Tibial nerve (tissue), 4 donors: ENCODE results near the gene ST8SIA1. TPM values are rescaled to one million over a fixed set of nuclear protein-coding genes. Genes with fewer than 3 reads are reported as not detected.
"Not testable (repeated sequence)": the region's sequence is repeated elsewhere in the genome, so short reads cannot be mapped to it uniquely, and the experiment has no call there.

Source experiments
- DNase-seq, 2 donors: peaks; one replicate each; pipeline ENCODE4 v3.0.0-alpha.2; 2019; ENCODE audit warnings: low spot score in 2 of 2
- H3K27ac ChIP-seq, 4 donors: fragments of 200-600 bp; sonication (generic) in 3 of 4; one replicate each; pipeline ENCODE4 v1.5.1; 2017 to 2019; ENCODE audit warnings: mild to moderate bottlenecking in 1 of 4
- H3K27me3 ChIP-seq, 2 donors: fragments of 200-600 bp; sonication (generic) in 1 of 2; one replicate each; pipeline versions ENCODE4 v1.5.1 to v1.6.0; 2017 to 2019
- H3K36me3 ChIP-seq, 3 donors: fragments of 200-600 bp; sonication (generic); one replicate each; pipeline ENCODE4 v1.5.1; 2018 to 2019
- H3K4me1 ChIP-seq, 4 donors: fragments of 200-600 bp; sonication (generic) in 3 of 4; one replicate each; pipeline ENCODE4 v1.5.1; 2017 to 2019
- H3K4me3 ChIP-seq, 4 donors: fragments of 200-600 bp; sonication (generic) in 3 of 4; one replicate each; pipeline ENCODE4 v1.5.1; 2017 to 2019; ENCODE audit warnings: mild to moderate bottlenecking in 1 of 4, moderate library complexity in 1 of 4
- H3K9me3 ChIP-seq, 4 donors: fragments of 200-600 bp; sonication (generic) in 3 of 4; one replicate each; pipeline ENCODE4 v1.5.1; 2017 to 2019
- EP300 ChIP-seq, 2 donors: sonication (generic); formaldehyde crosslinking; IDR thresholded peaks; one replicate each; pipeline ENCODE4 v1.6.1; 2017; ENCODE audit warnings: antibody characterized with exemption in 2 of 2, mild to moderate bottlenecking in 1 of 2
- POLR2A ChIP-seq, 2 donors: fragments of 450-650 bp; IDR thresholded peaks; one replicate each; pipeline ENCODE4 v1.6.1; 2017; ENCODE audit warnings: antibody characterized with exemption in 2 of 2, mild to moderate bottlenecking in 2 of 2, moderate library complexity in 2 of 2
- WGBS, 2 donors: methylation state at CpG; one replicate each; pipeline ENCODE4 v1.1.5; 2018; 5-methylcytosine and 5-hydroxymethylcytosine counted together
- total RNA-seq, 4 donors: library from RNA; depleted of rRNA; stranded (reverse); fragments of >200 nt; gene quantifications; one replicate each; pipeline ENCODE4 v1.1.0, GENCODE V29; 2016
- TF ChIP-seq, protein P1 (sequence below), 5 experiments: fragments of 200-600 bp in 3 of 5; fragments of 450-650 bp in 2 of 5; sonication (generic) in 3 of 5; IDR thresholded peaks; one replicate each; pipeline ENCODE4 v1.5.1; 2016 to 2019; ENCODE audit warnings: antibody characterized with exemption in 5 of 5, mild to moderate bottlenecking in 3 of 5, moderate library complexity in 2 of 5

Gene ST8SIA1
- total RNA-seq, 4 donors from 2014 or later, result 0.63 to 5.1 (median 2.0) TPM

DNA sequence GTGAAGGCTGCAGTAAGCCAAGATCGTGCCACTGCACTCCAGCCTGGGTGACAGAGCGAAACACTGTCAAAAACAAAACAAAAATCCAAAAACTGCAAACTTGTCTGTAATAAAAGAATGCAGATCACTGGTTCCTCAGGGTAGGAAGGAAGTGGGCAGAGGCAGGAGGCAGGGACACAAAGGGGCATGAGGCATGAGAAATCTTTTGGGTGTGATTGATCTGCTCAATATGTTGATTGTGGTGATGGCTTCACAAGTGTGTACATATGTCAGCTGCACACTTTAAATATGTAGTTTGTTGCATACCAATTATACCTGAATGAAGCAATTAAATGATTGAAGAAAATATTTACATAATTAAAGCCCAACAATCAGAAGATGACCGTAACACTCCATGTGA lies 170.9 kb downstream of the ST8SIA1 start:
- no peak for TF ChIP-seq EP300 (IDR thresholded peaks at IDR 0.05)
- no peak for TF ChIP-seq POLR2A (IDR thresholded peaks at IDR 0.05)
- TF ChIP-seq, protein P1, sequence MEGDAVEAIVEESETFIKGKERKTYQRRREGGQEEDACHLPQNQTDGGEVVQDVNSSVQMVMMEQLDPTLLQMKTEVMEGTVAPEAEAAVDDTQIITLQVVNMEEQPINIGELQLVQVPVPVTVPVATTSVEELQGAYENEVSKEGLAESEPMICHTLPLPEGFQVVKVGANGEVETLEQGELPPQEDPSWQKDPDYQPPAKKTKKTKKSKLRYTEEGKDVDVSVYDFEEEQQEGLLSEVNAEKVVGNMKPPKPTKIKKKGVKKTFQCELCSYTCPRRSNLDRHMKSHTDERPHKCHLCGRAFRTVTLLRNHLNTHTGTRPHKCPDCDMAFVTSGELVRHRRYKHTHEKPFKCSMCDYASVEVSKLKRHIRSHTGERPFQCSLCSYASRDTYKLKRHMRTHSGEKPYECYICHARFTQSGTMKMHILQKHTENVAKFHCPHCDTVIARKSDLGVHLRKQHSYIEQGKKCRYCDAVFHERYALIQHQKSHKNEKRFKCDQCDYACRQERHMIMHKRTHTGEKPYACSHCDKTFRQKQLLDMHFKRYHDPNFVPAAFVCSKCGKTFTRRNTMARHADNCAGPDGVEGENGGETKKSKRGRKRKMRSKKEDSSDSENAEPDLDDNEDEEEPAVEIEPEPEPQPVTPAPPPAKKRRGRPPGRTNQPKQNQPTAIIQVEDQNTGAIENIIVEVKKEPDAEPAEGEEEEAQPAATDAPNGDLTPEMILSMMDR (IDR thresholded peaks at IDR 0.05), result no peak

DNA sequence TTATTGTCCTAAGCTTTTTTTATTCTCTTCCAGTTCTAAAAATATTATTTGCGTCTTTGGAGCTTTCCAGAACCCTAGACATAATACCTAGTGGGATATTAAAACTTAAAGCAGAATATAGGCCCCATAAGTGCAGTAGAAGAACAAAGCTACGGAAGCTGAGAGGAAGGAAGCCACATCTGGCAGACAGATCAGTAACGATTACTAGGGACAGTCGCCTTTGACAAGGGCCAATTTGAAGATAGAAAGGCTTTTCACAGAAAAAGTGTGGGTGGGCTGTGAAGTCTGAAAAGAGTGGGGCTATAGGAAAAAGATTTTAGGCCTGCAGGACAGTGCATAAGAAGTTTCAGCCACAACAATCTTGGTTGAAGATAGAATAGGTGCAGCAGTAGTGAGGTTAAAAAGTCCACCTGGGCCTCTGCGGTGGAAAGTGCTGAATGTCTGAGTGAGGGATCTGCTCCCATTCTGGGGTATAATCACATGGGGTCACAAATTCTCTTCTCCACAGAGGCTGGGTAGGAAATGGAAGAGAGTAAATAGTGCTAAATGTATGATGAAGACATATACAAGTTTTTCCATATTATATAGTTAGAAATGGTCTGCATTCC lies 174.0 kb downstream of the ST8SIA1 start:
- Histone ChIP-seq H3K9me3 (no peaks in the 10 kb centered on the region), H3K4me1 (no peaks in the 10 kb centered on the region), H3K36me3 (no peaks in the 10 kb centered on the region), H3K4me3 (no peak overlapping the region), H3K27me3 (no peaks in the 10 kb centered on the region), H3K27ac (no peak overlapping the region)
- WGBS, 2 donors, result 26 to 28% methylated on average over 5 of the region's 5 CpGs
- DNase-seq, result no peak
- TF ChIP-seq EP300 (IDR thresholded peaks at IDR 0.05) (no peak), POLR2A (IDR thresholded peaks at IDR 0.05) (no peak)
- TF ChIP-seq, protein P1 (IDR thresholded peaks at IDR 0.05), result no peak

More for the DNA sequence above, 170.9 kb downstream of the ST8SIA1 start:
- no peak for DNase-seq
- no peak overlapping the region for H3K4me3 ChIP-seq
- 92% methylated on average over 3 of the region's 3 CpGs for WGBS, 2 donors
- H3K36me3 ChIP-seq, result no peaks in the 10 kb centered on the region
- no peaks in the 10 kb centered on the region for H3K4me1 ChIP-seq
- H3K9me3 ChIP-seq, result no peaks in the 10 kb centered on the region
- H3K27me3 ChIP-seq, result no peaks in the 10 kb centered on the region
- no peak overlapping the region for H3K27ac ChIP-seq

DNA sequence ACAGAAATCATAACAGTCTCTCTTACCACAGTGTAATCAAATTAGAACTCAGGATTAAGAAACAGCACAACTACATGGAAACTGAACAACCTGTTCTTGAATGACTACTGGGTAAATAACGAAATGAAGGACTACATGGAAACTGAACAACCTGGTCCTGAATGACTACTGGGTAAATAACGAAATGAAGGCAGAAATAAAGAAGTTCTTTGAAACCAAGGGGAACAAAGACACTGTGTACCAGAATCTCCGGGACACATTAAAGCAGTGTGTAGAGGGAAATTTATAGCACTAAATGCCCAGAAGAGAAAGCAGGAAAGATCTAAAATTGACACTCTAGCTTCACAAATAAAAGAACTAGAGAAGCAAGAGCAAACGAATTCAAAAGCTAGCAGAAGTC lies 185.2 kb downstream of the ST8SIA1 start:
- not testable (repeated sequence) for H3K4me3 ChIP-seq, DNase-seq, H3K27me3 ChIP-seq, H3K4me1 ChIP-seq, H3K36me3 ChIP-seq, H3K27ac ChIP-seq
- 47 to 52% methylated on average over 4 of the region's 4 CpGs for WGBS, 2 donors
- H3K9me3 ChIP-seq, result peaks cover 0 to 30% (median 4%) of the 10 kb centered on the region in 4 donors

DNA sequence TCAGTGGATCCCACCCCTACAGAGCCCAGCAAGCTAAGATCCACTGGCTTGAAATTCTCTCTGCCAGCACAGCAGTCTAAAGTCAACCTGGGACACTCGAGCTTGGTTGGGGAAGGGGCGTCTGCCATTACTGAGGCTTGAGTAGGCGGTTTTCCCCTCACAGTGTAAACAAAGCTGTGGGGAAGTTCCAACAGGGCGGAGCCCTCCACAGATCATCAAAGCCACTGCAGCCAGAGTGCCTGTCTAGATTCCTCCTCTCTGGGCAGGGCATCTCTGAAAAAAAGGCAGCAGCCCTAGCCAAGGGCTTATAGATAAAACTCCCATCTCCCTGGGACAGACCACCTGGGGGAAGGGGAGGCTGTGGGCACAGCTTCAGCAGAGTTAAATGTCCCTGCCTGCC lies 187.8 kb downstream of the ST8SIA1 start:
- WGBS, 2 donors, result 64 to 81% methylated on average over 3 to 4 of the region's 4 CpGs
- peaks cover 0 to 38% (median 2%) of the 10 kb centered on the region in 4 donors for H3K9me3 ChIP-seq
- not testable (repeated sequence) for DNase-seq, H3K27me3 ChIP-seq, H3K4me3 ChIP-seq, H3K4me1 ChIP-seq, H3K36me3 ChIP-seq, H3K27ac ChIP-seq

Other genes with a start within 250 kb of the ST8SIA1 start
- gene C2CD5, start 209.8 kb upstream of the ST8SIA1 start, total RNA-seq, result 10 to 100 TPM; 49.2 to 63.8 (median 52.5) TPM